ENCODE measurements around the gene CNIH2.
A peak's percentile ranks its signal among the peaks of the same experiment; 100 is the strongest.

The CNIH2 gene

DNA sequence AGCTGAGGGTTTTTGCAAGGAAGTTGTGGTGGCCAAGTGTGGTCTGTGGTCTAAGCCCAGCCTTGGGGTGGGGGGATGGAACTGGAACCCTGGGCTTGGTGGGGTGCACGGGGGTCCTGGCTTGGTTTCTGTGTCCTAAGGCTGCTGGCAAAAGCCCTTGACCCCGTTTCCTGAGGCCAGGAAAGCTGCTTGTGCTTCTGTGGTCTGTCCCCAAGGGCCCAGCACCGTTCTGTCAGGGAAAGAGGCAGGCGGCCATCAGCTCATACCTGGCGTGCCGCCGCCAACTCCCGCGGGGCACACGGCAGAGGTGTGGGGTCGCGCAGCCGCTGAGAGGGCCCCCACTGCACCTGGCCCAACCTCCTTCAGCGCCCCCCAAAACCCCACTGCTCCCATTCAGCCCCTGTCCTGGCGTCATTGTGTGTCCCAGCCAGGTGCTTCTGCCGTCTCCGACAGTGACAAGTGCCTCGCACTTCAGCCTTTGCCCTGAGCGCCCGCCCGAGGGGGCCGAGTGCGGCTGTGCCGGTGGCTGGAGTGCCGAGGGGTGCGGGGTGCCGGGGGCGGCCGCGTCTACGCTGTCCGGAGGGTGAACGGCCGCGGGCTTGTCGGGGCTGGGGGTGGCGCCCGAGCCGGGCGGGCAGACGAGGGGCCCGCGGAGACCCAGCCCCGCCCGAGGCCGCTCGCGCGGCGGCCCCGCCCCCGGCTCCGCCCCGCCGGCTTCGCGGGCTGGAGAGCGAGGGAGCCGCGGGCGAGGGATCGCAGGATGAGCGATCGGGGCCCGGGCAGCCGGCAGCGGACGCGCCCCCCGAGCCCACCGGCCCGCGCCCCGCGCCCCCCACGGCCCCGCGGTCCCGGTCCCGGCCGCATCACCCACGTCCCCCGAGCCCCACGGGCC lies at the start of gene CNIH2:
CNIH2 (plus strand) TSS at position 705 of the 892 bp plus-strand sequence. CDS start 282 bp downstream, outside the sequence.
- Mint-ChIP-seq H3K27me3 (peaks cover 46% of the 10 kb centered on the region), H3K36me3 (ENCODE audit: low read depth) (peaks cover 53% of the 10 kb centered on the region), H3K4me3 (peak within 1 kb of the TSS; percentile 61), H3K9me3 (no peaks in the 10 kb centered on the region), H3K4me1 (ENCODE audit: low read depth) (peaks cover 36% of the 10 kb centered on the region), H3K27ac (peak within 1 kb of the TSS; percentile 54)
- intact Hi-C loops (cut with micrococcal nuclease), result no loop called here

DNA sequence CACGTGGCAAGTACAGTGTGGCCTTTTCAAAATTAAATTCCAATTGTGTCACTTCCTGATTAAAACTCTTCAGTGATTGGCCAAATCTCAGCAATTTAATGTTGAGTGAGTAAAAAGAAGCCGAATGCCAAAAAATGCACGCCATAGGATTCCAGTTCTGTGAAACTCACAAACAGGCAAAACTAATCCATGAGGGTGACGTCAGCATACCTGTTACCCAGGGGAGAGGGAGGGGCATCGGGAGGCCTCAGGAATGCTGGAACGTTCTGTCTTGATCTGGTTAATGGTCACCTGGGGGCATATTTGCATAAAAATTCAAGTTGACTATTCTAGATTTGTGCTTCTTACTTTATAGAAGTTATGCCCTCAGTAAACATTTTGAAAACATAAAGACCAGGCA lies 49.5 kb upstream of the CNIH2 start:
- Mint-ChIP-seq H3K4me1 (ENCODE audit: low read depth) (no peaks in the 10 kb centered on the region), H3K4me3 (no peak overlapping the region), H3K27me3 (no peaks in the 10 kb centered on the region), H3K36me3 (ENCODE audit: low read depth) (peaks cover 80% of the 10 kb centered on the region), H3K27ac (no peak overlapping the region), H3K9me3 (no peaks in the 10 kb centered on the region)
- intact Hi-C loops (cut with micrococcal nuclease), result no loop called here

DNA sequence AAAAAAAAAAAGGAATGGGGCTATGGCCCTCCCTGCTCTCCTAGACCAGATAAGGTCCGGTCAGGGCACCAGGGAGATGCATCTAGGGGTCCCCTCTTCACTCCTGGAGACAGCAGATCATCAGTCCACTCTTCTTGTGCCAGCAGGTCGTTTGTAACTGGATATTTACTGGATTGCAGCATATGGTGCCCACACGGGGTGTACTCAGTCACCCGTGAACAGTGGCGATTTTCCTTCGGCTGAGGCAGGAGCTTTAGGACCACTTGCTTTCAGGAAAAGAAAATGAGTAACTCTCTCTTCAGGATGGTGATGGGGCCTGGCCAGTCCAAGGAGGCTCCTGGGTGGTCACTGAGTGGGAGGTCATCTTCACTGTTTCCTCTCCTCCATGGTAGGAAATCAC lies 47.8 kb upstream of the CNIH2 start:
- H3K27me3 Mint-ChIP-seq, result no peaks in the 10 kb centered on the region
- no peak overlapping the region for H3K4me3 Mint-ChIP-seq
- no peaks in the 10 kb centered on the region for H3K4me1 Mint-ChIP-seq (ENCODE audit: low read depth)
- H3K36me3 Mint-ChIP-seq (ENCODE audit: low read depth), result peaks cover 82% of the 10 kb centered on the region
- H3K9me3 Mint-ChIP-seq, result no peaks in the 10 kb centered on the region
- no peak overlapping the region for H3K27ac Mint-ChIP-seq
- intact Hi-C loops (cut with micrococcal nuclease), result no loop called here

DNA sequence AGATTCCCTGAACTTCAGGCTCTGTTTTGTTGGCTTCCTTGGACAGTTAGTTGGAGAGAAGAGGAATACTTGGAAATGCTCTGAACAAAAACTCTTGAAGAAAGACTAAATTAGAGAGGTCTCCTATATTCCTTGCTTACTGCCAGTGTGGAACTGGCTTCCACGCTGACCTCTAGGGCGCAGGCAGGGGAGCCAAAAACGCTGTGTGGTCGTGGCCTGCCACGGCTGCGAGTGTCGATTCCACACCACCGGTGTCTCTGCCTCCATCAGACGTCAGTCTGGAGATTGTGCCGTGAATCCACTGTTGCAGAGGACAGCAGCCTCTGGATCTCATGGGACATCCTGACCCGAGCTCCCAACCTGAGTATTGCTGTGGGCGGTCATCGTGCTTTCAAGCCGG lies 47.0 kb upstream of the CNIH2 start:
- Mint-ChIP-seq H3K9me3 (no peaks in the 10 kb centered on the region), H3K27me3 (no peaks in the 10 kb centered on the region), H3K4me3 (no peak overlapping the region), H3K36me3 (ENCODE audit: low read depth) (peaks cover 88% of the 10 kb centered on the region), H3K27ac (no peak overlapping the region), H3K4me1 (ENCODE audit: low read depth) (no peaks in the 10 kb centered on the region)
- intact Hi-C loops (cut with micrococcal nuclease), result no loop called here

DNA sequence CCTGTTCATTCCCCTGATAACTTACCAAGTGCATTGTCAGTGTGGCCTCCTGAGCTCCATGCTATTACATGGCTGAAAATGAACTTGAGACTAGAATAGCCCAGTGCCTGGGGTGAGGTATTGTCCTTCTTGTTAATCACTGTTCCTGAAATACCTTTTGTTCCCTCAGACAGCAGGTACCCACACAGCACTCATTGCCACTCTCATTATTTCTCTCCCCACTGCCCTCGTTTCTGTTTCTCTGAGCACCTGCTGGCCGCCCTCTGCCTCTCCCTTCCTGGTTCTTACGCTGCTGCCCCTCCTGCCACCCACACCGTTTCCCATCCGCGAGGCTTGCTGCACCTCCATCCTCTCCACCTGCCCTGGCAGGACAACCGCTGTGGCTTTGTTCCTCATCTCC lies 46.4 kb upstream of the CNIH2 start:
- no peaks in the 10 kb centered on the region for H3K9me3 Mint-ChIP-seq
- no peaks in the 10 kb centered on the region for H3K4me1 Mint-ChIP-seq (ENCODE audit: low read depth)
- peaks cover 94% of the 10 kb centered on the region for H3K36me3 Mint-ChIP-seq (ENCODE audit: low read depth)
- H3K4me3 Mint-ChIP-seq, result no peak overlapping the region
- intact Hi-C loops (cut with micrococcal nuclease), result no loop called here
- H3K27me3 Mint-ChIP-seq, result no peaks in the 10 kb centered on the region
- no peak overlapping the region for H3K27ac Mint-ChIP-seq

DNA sequence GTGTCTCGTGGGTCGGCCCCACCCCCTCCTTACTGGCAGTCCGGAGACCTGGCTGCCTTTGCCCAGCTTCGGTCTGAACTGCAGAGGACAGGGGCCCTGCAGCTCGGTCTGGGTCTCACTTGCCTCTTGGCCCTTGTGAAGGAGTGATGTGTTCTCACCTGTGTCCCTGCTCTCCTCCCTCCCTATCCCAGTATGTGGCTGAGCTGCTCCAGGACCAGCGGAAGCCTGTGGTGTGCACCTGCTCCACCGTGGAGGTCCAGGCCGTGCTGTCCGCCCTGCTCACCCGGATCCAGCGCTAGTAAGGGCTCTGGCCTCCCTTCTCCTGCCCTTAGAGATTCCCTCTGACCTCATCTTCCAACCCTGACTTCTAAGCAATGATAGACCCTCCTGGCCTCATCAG lies 45.2 kb upstream of the CNIH2 start:
- Mint-ChIP-seq H3K27me3 (no peaks in the 10 kb centered on the region), H3K4me3 (no peak overlapping the region), H3K9me3 (no peaks in the 10 kb centered on the region), H3K27ac (no peak overlapping the region), H3K4me1 (ENCODE audit: low read depth) (no peaks in the 10 kb centered on the region), H3K36me3 (ENCODE audit: low read depth) (peaks cover 99% of the 10 kb centered on the region)
- intact Hi-C loops (cut with micrococcal nuclease), result no loop called here

DNA sequence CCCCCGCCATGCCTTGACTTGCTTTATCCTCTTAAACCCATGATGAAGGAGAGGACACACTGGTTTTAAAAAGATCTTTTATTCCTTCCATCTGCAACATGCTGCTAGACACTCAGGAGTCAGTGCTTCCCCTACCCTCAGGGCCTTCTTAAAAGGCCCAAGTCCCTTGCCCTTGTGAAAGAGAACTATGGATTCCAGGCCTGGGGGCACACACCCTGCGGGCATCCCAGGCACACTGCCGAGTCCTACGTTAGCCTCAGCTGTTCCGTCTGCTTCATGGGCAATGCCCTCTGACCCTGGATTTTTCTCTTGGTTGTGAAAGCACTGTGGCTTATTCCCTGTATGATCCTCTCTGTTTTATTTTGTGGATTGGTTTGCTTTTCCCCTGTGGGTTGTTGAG lies 44.7 kb upstream of the CNIH2 start:
- H3K4me3 Mint-ChIP-seq, result no peak overlapping the region
- no peaks in the 10 kb centered on the region for H3K4me1 Mint-ChIP-seq (ENCODE audit: low read depth)
- H3K36me3 Mint-ChIP-seq (ENCODE audit: low read depth), result peaks cover 99% of the 10 kb centered on the region
- intact Hi-C loops (cut with micrococcal nuclease), result no loop called here
- H3K27me3 Mint-ChIP-seq, result no peaks in the 10 kb centered on the region
- no peaks in the 10 kb centered on the region for H3K9me3 Mint-ChIP-seq
- H3K27ac Mint-ChIP-seq, result no peak overlapping the region

DNA sequence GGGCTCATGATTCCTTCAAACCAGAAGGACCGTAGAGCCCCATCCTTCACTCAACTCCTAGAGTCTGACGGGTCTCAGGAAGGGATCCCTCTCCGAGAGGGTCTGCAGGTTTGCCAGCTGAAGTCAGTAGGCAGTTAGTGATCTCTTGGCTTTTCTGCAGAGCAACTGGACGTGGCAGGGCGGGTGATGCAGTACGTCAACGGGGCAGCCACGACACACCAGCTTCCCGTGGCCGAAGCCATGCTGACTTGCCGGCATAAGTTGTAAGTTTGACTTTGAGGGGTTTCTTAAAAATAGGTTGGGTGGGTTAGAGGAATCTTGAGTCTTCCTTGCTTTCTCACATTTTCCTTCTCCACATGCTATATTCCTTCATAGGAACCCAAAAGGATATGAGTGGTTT lies 42.8 kb upstream of the CNIH2 start:
- H3K4me1 Mint-ChIP-seq (ENCODE audit: low read depth), result peaks cover 3% of the 10 kb centered on the region
- no peaks in the 10 kb centered on the region for H3K9me3 Mint-ChIP-seq
- no peak overlapping the region for H3K4me3 Mint-ChIP-seq
- peaks cover 99% of the 10 kb centered on the region for H3K36me3 Mint-ChIP-seq (ENCODE audit: low read depth)
- no peaks in the 10 kb centered on the region for H3K27me3 Mint-ChIP-seq
- intact Hi-C loops (cut with micrococcal nuclease), result no loop called here
- no peak overlapping the region for H3K27ac Mint-ChIP-seq

DNA sequence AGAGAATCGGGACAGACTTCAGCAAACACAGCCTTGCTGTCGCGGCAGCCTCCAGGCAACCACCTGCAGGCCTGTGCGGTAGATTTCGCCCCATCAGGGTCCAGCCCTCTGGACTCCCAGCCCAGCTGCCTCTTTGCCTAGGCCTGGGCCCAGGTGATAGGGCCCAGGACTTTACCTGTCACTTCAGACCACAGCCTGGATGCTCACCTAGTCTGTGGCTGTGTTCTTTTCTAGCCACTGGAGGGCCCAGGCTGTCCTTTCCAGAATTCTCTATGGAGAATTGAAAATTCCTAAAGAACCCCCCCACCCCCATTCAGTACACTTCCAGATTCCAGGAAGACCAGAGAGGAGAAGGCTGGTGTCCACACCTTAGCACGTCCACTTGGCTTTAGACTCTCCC lies 40.1 kb upstream of the CNIH2 start:
- Mint-ChIP-seq H3K27ac (no peak overlapping the region), H3K4me1 (ENCODE audit: low read depth) (peaks cover 8% of the 10 kb centered on the region), H3K27me3 (no peaks in the 10 kb centered on the region), H3K36me3 (ENCODE audit: low read depth) (peaks cover 99% of the 10 kb centered on the region), H3K9me3 (no peaks in the 10 kb centered on the region), H3K4me3 (no peak overlapping the region)
- intact Hi-C loops (cut with micrococcal nuclease), result no loop called here

DNA sequence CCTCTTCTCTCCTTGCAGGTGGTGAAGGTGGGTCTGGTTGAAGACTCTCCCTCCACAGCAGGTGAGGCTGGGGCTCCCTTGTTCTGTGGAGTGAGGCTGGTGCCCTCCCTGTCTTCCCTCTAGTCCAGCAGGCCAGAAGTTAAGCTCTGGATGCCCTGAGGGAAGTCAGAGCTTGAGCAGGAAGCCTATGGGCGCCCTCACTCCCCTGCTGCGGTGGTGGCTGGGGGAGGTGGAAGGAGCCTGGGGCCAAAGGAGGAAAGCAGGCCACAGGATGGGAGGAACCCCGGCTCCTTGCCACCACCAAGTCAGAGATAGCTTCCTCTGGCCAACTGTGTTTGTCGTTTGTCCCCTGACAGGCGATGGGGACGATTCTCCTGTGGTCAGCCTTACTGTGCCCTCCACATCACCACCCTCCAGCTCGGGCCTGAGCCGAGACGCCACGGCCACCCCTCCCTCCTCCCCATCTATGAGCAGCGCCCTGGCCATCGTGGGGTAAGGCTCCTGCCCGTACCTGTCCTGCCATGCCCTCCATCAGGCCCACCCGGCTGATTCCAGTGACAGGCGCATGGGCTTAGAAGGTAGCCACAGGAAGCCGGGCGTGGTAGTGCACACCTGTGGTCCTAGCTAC lies 39.1 kb upstream of the CNIH2 start:
- Mint-ChIP-seq H3K9me3 (no peaks in the 10 kb centered on the region), H3K36me3 (ENCODE audit: low read depth) (peaks cover 99% of the 10 kb centered on the region), H3K4me3 (no peak overlapping the region), H3K4me1 (ENCODE audit: low read depth) (peaks cover 8% of the 10 kb centered on the region), H3K27me3 (no peaks in the 10 kb centered on the region), H3K27ac (no peak overlapping the region)
- intact Hi-C loops (cut with micrococcal nuclease), result no loop called here

DNA sequence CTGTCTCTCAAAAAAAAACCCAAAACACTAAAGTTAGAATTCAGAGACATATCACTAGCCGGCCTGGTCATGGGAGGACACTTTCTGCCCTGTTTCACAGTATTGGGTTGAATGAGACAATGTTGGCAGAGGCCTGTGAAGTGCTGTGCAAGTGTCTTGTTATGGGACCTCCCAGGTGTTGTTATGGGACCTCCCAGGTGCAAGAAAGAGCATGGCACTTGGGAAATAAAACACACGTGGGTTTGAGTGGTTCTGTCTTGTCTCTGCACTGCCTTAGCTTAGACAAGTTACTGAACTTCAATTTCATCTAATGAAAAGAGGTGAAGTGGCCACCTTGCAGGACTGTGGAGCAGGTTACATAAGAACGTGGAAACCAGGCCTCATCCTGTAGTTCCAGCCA lies 38.5 kb upstream of the CNIH2 start:
- Mint-ChIP-seq H3K4me1 (ENCODE audit: low read depth) (peaks cover 8% of the 10 kb centered on the region), H3K4me3 (no peak overlapping the region), H3K27ac (no peak overlapping the region), H3K27me3 (no peaks in the 10 kb centered on the region), H3K36me3 (ENCODE audit: low read depth) (peaks cover 99% of the 10 kb centered on the region), H3K9me3 (no peaks in the 10 kb centered on the region)
- intact Hi-C loops (cut with micrococcal nuclease), result no loop called here

DNA sequence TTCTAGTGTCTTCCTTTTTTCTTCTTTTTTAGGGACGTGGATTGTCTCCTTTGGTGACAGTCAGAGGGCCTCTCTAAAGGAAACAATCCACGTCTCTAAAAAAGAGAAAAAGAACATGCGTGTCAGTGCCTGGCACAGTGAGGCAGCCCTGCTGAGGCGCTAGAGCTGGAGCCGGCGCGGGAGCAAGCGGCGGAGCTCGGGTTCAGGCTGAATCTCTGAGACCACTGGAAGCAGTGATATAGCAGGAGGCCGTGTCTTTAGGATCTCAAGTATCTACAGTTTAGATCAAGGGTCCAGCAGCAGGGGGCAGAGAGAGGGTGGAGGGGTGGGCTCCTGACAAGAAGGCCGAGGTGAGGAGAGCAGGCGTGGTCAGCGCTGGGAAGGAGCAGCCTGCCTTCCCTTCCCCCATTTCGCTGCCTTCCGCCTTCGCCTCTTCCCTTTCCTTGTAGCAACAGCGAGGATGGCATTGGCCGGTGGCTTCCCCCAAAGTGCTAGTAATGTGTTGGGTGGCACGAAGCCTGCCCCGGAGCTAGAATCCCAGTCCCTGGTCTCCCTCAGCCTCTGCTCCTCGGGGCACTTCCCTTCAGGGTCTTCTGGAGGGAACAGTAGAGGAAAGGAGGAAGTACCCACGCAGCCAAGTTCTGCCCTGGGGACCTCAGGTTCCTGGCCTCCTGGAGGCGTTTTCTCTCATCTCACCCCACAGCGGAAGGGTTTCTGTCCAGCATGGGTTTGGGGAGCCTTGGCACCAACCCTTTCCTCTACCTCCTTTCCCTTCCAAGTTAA lies 37.8 kb upstream of the CNIH2 start:
- peaks cover 8% of the 10 kb centered on the region for H3K4me1 Mint-ChIP-seq (ENCODE audit: low read depth)
- intact Hi-C loops (cut with micrococcal nuclease), result no loop called here
- no peaks in the 10 kb centered on the region for H3K27me3 Mint-ChIP-seq
- H3K9me3 Mint-ChIP-seq, result no peaks in the 10 kb centered on the region
- peaks cover 99% of the 10 kb centered on the region for H3K36me3 Mint-ChIP-seq (ENCODE audit: low read depth)
- H3K27ac Mint-ChIP-seq, result no peak overlapping the region
- no peak overlapping the region for H3K4me3 Mint-ChIP-seq

DNA sequence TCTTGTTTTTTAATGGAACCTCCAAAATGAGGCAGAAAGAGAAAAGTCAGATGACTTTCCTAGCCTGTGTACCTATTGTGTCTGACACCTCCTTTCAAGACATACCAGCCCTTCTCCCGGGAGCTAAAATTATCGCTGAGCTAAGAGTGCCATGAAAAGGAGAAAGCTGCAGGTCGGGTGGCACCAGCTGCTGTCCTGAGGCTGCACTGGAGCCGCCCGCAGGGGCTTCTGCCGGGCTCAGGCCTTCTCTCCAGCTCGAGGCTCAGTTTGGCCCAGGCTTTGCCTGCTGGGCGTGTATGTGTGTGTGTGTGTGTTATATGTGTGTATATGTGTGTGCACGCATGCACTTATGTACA lies 37.2 kb upstream of the CNIH2 start:
- intact Hi-C loops (cut with micrococcal nuclease), result no loop called here
- Mint-ChIP-seq H3K4me1 (ENCODE audit: low read depth) (peaks cover 8% of the 10 kb centered on the region), H3K36me3 (ENCODE audit: low read depth) (peaks cover 98% of the 10 kb centered on the region), H3K4me3 (no peak overlapping the region), H3K27me3 (no peaks in the 10 kb centered on the region), H3K27ac (no peak overlapping the region), H3K9me3 (no peaks in the 10 kb centered on the region)

DNA sequence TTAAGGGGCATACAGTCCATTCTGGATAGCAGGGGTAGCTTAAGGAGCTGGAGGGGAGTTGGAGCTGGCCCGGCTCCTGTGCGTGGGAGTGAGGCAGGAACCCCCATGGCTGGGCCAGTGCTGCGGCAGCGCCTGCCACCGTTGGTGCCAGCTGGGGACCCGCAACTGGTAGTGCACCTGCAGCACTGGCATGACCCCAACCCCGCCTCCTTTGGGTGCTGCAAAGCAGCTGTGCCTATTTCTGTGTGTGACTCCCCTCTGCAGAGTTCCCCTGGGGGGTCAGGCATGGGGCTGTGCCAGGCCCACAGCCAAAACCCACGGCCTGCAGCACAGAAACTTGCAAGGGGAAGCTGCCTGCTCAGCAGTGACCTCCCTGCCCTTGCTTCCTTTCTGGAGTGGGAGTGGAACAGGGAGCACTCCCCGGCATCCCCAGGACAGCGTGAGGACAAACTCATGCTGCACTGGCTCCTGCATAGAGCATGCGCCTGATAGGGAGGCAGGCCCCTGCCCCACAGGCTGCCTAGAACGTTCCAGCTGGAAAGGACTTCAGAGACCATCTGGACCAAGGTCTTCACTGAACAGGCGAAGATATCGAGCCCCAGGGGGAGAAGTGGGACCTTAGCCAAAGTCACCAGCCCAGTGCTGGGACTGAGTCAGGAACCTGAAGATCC lies 35.7 kb upstream of the CNIH2 start:
- intact Hi-C loops (cut with micrococcal nuclease), result no loop called here
- H3K4me3 Mint-ChIP-seq, result no peak overlapping the region
- H3K4me1 Mint-ChIP-seq (ENCODE audit: low read depth), result peaks cover 8% of the 10 kb centered on the region
- no peak overlapping the region for H3K27ac Mint-ChIP-seq
- peaks cover 98% of the 10 kb centered on the region for H3K36me3 Mint-ChIP-seq (ENCODE audit: low read depth)
- no peaks in the 10 kb centered on the region for H3K27me3 Mint-ChIP-seq
- H3K9me3 Mint-ChIP-seq, result no peaks in the 10 kb centered on the region
